Right lobe of liver (tissue), 6 donors: ENCODE measurements around the gene MIA. TPM values are rescaled to one million over a fixed set of nuclear protein-coding genes. Genes with fewer than 3 reads are reported as not detected.
"Not testable (repeated sequence)": the region's sequence is repeated elsewhere in the genome, so short reads cannot be mapped to it uniquely, and the experiment has no call there.

ENCODE experiments used
- ATAC-seq, 4 donors: fragments of 200-7000 bp; cut with Tn5 transposase; one replicate each; pipeline ENCODE4 v1.9.1; 2020; ENCODE audit warnings: mild to moderate bottlenecking in 4 of 4, moderate library complexity in 4 of 4
- DNase-seq, 3 donors: peaks; one replicate each; pipeline ENCODE4 v3.0.0-alpha.2; 2020
- H3K27ac ChIP-seq, 3 donors: fragments of 200-600 bp; one replicate each; pipeline ENCODE4 v1.8.0; 2022
- H3K27me3 ChIP-seq, 2 donors: fragments of 200-600 bp; one replicate each; pipeline ENCODE4 v1.8.0; 2022
- H3K36me3 ChIP-seq, 4 donors: fragments of 200-600 bp; sonication (generic) in 1 of 4; one replicate each; pipeline versions ENCODE4 v1.5.1 to v1.8.0; 2017 to 2022; ENCODE audit warnings: control low read depth in 1 of 4
- H3K4me1 ChIP-seq, 4 donors: fragments of 200-600 bp; sonication (generic) in 1 of 4; one replicate each; pipeline versions ENCODE4 v1.5.1 to v1.8.0; 2017 to 2022; ENCODE audit warnings: control low read depth in 1 of 4
- H3K4me3 ChIP-seq, 3 donors: fragments of 200-600 bp; one replicate each; pipeline ENCODE4 v1.8.0; 2022
- H3K9me3 ChIP-seq, 4 donors: fragments of 200-600 bp; sonication (generic) in 1 of 4; one replicate each; pipeline versions ENCODE4 v1.5.1 to v1.8.0; 2017 to 2022; ENCODE audit warnings: control low read depth in 1 of 4
- WGBS: methylation state at CpG from one replicate; pipeline ENCODE4 v1.1.6; 2018; ENCODE audit warnings: low coverage, low lambda C conversion rate; ENCODE audit not compliant: insufficient coverage; ENCODE audit errors: missing lambda C conversion rate; 5-methylcytosine and 5-hydroxymethylcytosine counted together
- intact Hi-C, 2 donors: fragments of 100-400 bp; cut with DNase I; formaldehyde crosslinking; loops; one replicate each; pipeline versions ENCODE4 v1.11.2 to v1.14.1; 2022
- total RNA-seq, 6 experiments: library from RNA; depleted of rRNA in 2 of 6; stranded (reverse); fragments of >200 nt in 2 of 6; fragmentation: NEBNext Ultra II Directional in 3 of 6; extraction: Animal tissue kit (Norgen Biotek cat#: 25700) in 3 of 6; gene quantifications; one replicate each; pipeline versions ENCODE4 v1.1.0 to v1.2.4, GENCODE V29; 2016 to 2023
- donor health status: DM: no; HTN: yes; CAD: no.
- donor health status: DM: no; HTN: no; CAD: no.
- donor health status: DM: no; HTN: no; CAD: no.
- donor health status: DM: no; HTN: yes; CAD: no.
- donor health status: DM: no; HTN: yes; CAD: no.

The MIA gene
- total RNA-seq, 6 experiments from 2014 or later: 0.86 to 1.9 (median 1.1) TPM; not detected in 3

DNA sequence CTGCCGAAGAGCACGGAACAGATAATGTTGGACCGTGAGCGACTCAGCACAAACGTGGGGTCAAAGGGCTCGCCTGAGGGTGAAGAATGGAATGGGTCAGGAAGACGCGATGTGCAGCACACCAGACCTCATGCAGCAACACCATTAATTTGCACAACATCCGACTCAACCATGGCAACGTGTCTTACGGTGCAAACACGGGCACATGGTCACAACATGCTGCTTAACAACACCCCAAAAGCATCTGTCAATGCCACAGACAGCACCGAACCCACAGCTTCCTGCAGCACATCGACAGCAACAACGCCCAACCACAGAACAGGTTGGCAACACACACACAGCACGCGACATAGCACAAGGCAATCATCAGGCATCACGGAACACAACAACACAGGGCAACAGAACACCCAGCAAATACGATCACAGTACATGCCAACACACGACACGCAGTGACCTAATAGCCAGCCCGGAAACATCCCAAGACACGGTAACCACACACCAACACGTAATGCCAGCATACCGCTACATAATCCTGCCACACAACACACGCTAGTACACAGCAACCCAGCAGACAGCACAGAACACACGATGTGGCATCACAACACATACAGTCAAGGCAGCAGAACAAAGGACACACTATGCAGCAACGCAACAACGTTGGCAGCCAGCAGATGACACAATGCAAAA is 51.5 kb downstream of the MIA start:
- ATAC-seq, H3K27ac ChIP-seq, H3K27me3 ChIP-seq, H3K36me3 ChIP-seq, H3K4me3 ChIP-seq, intact Hi-C loops, H3K9me3 ChIP-seq: not testable (repeated sequence)
- peak in 1 of 3 donors; percentile 40 for DNase-seq
- 75% methylated on average over 15 of the region's 29 CpGs for WGBS
- peaks cover 0 to 32% (median 15%) of the 10 kb centered on the region in 4 donors for H3K4me1 ChIP-seq

Other genes with a start within 250 kb of the MIA start
- gene SHKBP1, start 198.6 kb upstream of the MIA start, total RNA-seq: 10 to 100 TPM; 16.1 to 29.0 (median 22.4) TPM
- gene LTBP4, start 174.2 kb upstream of the MIA start, total RNA-seq: 10 to 100 TPM; 19.3 to 40.8 (median 34.4) TPM
- gene NUMBL, start 84.9 kb upstream of the MIA start, total RNA-seq: 10 to 100 TPM in 3 of 6 experiments, 1 to 10 TPM in 3; 6.1 to 19.6 (median 10.5) TPM
- 10 to 100 TPM; 15.1 to 30.6 (median 25.6) TPM for gene COQ8B, start 58.6 kb upstream of the MIA start, total RNA-seq
- gene ITPKC, start 58.4 kb upstream of the MIA start, total RNA-seq: 10 to 100 TPM in 3 of 6 experiments, 1 to 10 TPM in 3; 6.8 to 19.7 (median 11.1) TPM
- gene ACTMAP, start 25.0 kb upstream of the MIA start, total RNA-seq: 10 to 100 TPM in 2 of 6 experiments, 1 to 10 TPM in 4; 2.9 to 11.2 (median 4.4) TPM
- 10 to 100 TPM; 21.4 to 33.1 (median 24.7) TPM for gene SNRPA, start 24.3 kb upstream of the MIA start, total RNA-seq
- 10 to 100 TPM in 3 of 6 experiments, 1 to 10 TPM in 3; 6.4 to 17.2 (median 10.2) TPM for gene RAB4B, start 2.7 kb downstream of the MIA start, total RNA-seq
- 10 to 100 TPM; 34.5 to 47.0 (median 37.4) TPM for gene EGLN2, start 23.7 kb downstream of the MIA start, total RNA-seq
- 1,000 to 10,000 TPM in 3 of 6 experiments, 100 to 1,000 TPM in 1, 10 to 100 TPM in 2; 73.6 to 3,618 (median 1,239) TPM for gene CYP2A6, start 74.9 kb downstream of the MIA start, total RNA-seq
- gene CYP2A7, start 106.7 kb downstream of the MIA start, total RNA-seq: 1,000 to 10,000 TPM in 1 of 6 experiments, 100 to 1,000 TPM in 2, 10 to 100 TPM in 1, 1 to 10 TPM in 2; 2.5 to 2,068 (median 134) TPM
- gene CYP2B6, start 215.8 kb downstream of the MIA start, total RNA-seq: 1,000 to 10,000 TPM in 1 of 6 experiments, 100 to 1,000 TPM in 3, 1 to 10 TPM in 2; 7.9 to 5,721 (median 385) TPM